ENCODE results near the gene DEUP1. TPM values are rescaled to one million over a fixed set of nuclear protein-coding genes. Genes with fewer than 3 reads are reported as not detected.

DEUP1 gene
- total RNA-seq, 1 donor from 2014 or later: not detected

DNA sequence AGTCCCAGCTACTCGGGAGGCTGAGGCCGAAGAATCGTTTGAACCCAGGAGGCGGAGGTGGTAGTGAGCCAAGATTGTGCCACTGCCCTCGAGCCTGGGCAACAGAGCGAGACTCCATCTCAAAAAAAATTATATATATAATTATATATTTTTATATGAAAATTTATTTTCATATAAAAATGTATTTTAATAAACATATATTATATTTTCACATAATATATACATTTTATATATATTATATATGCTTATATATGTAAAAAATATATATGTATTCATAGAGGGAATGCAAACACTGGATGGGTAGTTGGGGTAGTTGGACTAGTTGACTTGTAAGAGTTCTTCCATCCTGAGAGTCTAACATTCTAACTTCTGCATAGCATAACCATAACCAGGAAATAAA lies 20.3 kb downstream of the DEUP1 start:
- no peak for DNase-seq (ENCODE audit: extremely low spot score, unreplicated experiment)
- H3K36me3 Mint-ChIP-seq (ENCODE audit: unreplicated experiment): no peaks in the 10 kb centered on the region
- no peak overlapping the region for H3K4me3 Mint-ChIP-seq (ENCODE audit: unreplicated experiment)
- peaks cover 4% of the 10 kb centered on the region for H3K9me3 Mint-ChIP-seq (ENCODE audit: unreplicated experiment)
- no peaks in the 10 kb centered on the region for H3K4me1 Mint-ChIP-seq (ENCODE audit: unreplicated experiment)
- H3K27me3 Mint-ChIP-seq (ENCODE audit: unreplicated experiment): peaks cover 27% of the 10 kb centered on the region
- TF ChIP-seq, protein P1, sequence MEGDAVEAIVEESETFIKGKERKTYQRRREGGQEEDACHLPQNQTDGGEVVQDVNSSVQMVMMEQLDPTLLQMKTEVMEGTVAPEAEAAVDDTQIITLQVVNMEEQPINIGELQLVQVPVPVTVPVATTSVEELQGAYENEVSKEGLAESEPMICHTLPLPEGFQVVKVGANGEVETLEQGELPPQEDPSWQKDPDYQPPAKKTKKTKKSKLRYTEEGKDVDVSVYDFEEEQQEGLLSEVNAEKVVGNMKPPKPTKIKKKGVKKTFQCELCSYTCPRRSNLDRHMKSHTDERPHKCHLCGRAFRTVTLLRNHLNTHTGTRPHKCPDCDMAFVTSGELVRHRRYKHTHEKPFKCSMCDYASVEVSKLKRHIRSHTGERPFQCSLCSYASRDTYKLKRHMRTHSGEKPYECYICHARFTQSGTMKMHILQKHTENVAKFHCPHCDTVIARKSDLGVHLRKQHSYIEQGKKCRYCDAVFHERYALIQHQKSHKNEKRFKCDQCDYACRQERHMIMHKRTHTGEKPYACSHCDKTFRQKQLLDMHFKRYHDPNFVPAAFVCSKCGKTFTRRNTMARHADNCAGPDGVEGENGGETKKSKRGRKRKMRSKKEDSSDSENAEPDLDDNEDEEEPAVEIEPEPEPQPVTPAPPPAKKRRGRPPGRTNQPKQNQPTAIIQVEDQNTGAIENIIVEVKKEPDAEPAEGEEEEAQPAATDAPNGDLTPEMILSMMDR (IDR thresholded peaks at IDR 0.05): no peak
- H3K27ac Mint-ChIP-seq (ENCODE audit: unreplicated experiment): no peak overlapping the region

DNA sequence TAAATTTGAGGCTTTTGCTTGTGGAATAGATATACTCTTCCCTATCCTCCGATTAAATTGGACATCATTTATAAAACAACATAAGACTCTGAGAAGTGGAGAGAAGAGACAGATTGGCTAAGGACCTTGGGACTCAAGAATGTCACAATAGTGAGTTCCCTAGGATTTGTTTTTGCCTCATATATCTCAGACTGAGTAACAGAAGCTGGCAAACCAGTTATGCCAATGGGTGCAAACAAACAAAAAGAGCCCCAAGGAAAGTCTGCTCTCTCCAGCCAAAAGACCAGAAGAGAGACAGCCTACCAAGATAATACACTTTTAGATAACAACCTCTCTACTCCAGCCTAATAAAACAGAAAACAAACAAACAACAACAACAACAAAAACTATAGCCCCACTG lies 28.9 kb downstream of the DEUP1 start:
- no peak for DNase-seq (ENCODE audit: extremely low spot score, unreplicated experiment)
- TF ChIP-seq, protein P1 (IDR thresholded peaks at IDR 0.05): no peak
- H3K4me3 Mint-ChIP-seq (ENCODE audit: unreplicated experiment): no peak overlapping the region
- H3K36me3 Mint-ChIP-seq (ENCODE audit: unreplicated experiment): no peaks in the 10 kb centered on the region
- no peak overlapping the region for H3K27ac Mint-ChIP-seq (ENCODE audit: unreplicated experiment)
- no peaks in the 10 kb centered on the region for H3K4me1 Mint-ChIP-seq (ENCODE audit: unreplicated experiment)
- peaks cover 17% of the 10 kb centered on the region for H3K9me3 Mint-ChIP-seq (ENCODE audit: unreplicated experiment)
- peaks cover 16% of the 10 kb centered on the region for H3K27me3 Mint-ChIP-seq (ENCODE audit: unreplicated experiment)

DNA sequence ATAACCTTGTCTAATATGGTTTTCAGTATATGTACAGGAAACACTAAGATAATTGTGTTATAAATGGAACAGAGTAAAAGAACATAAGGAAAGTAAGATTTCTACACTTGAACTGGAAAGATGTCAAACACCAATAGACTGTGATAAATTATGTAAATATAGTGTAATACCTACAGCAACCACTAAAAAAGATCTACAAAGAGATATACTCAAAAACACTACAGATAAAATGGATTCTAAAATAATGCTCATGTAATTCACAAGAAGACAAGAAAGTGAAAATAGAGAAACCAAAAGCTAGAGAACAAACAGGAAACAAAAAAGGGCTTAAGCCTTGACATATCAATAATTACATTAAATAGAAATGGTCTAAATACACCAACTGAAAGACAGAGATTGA lies 30.9 kb downstream of the DEUP1 start:
- no peaks in the 10 kb centered on the region for H3K4me1 Mint-ChIP-seq (ENCODE audit: unreplicated experiment)
- TF ChIP-seq, protein P1 (IDR thresholded peaks at IDR 0.05): no peak
- no peak overlapping the region for H3K27ac Mint-ChIP-seq (ENCODE audit: unreplicated experiment)
- peaks cover 17% of the 10 kb centered on the region for H3K9me3 Mint-ChIP-seq (ENCODE audit: unreplicated experiment)
- H3K36me3 Mint-ChIP-seq (ENCODE audit: unreplicated experiment): no peaks in the 10 kb centered on the region
- no peak for DNase-seq (ENCODE audit: extremely low spot score, unreplicated experiment)
- H3K27me3 Mint-ChIP-seq (ENCODE audit: unreplicated experiment): peaks cover 13% of the 10 kb centered on the region
- no peak overlapping the region for H3K4me3 Mint-ChIP-seq (ENCODE audit: unreplicated experiment)

DNA sequence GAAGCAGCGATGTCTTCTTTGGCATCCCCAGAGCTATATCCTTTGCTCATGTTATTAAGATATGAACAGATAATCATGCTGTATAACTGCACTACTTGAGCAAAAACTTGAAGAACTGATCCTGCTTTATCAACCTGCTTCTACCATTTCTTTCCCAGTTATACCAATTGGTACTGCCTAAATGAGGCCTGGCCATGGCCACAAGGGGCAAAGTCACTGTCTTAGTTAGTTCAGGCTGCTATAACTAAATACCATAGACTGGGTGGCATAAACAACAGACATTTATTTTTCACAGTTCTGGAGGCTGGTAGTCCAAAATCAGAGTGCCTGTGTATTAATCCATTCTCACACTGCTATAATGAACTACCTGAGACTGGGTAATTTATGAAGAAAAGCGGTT lies 37.5 kb downstream of the DEUP1 start:
- DNase-seq (ENCODE audit: extremely low spot score, unreplicated experiment): no peak
- H3K4me1 Mint-ChIP-seq (ENCODE audit: unreplicated experiment): no peaks in the 10 kb centered on the region
- no peak overlapping the region for H3K27ac Mint-ChIP-seq (ENCODE audit: unreplicated experiment)
- H3K9me3 Mint-ChIP-seq (ENCODE audit: unreplicated experiment): peaks cover 11% of the 10 kb centered on the region
- peaks cover 7% of the 10 kb centered on the region for H3K27me3 Mint-ChIP-seq (ENCODE audit: unreplicated experiment)
- no peaks in the 10 kb centered on the region for H3K36me3 Mint-ChIP-seq (ENCODE audit: unreplicated experiment)
- H3K4me3 Mint-ChIP-seq (ENCODE audit: unreplicated experiment): no peak overlapping the region
- TF ChIP-seq, protein P1 (IDR thresholded peaks at IDR 0.05): no peak

DNA sequence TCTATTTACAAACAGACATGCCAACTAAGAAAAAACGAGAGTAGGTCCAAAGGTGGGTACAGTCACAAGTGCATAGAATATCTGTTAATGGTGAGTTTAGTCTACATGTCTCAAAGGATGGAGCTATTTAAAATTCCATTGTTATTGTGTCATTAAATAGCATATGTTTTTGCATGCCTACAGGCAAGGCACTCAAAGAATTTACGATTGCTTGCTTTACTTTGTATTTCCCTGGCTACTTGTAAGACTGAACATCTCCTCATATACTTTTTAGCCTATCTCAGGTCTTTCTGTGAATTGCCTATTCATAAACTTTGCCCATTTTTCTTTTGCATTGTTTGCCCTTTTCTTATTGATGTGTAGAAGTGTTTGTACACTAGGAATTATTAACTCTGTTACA lies 39.7 kb downstream of the DEUP1 start:
- Mint-ChIP-seq H3K36me3 (ENCODE audit: unreplicated experiment) (no peaks in the 10 kb centered on the region), H3K4me3 (ENCODE audit: unreplicated experiment) (no peak overlapping the region), H3K27ac (ENCODE audit: unreplicated experiment) (no peak overlapping the region), H3K4me1 (ENCODE audit: unreplicated experiment) (peaks cover 3% of the 10 kb centered on the region), H3K9me3 (ENCODE audit: unreplicated experiment) (peaks cover 24% of the 10 kb centered on the region), H3K27me3 (ENCODE audit: unreplicated experiment) (no peaks in the 10 kb centered on the region)
- TF ChIP-seq, protein P1 (IDR thresholded peaks at IDR 0.05): no peak
- no peak for DNase-seq (ENCODE audit: extremely low spot score, unreplicated experiment)
